GM12865 (cell line): Measurements from ENCODE around the gene GCLM.

Experiments
- DNase-seq: peaks from one replicate; pipeline ENCODE4 v3.0.0; 2010; ENCODE audit warnings: low read depth
- H3K4me3 ChIP-seq: 2 replicates; pipeline ENCODE4 v1.5.1; 2011; ENCODE audit warnings: mild to moderate bottlenecking, low read depth, low read length, control low read depth
- TF ChIP-seq, protein P1 (sequence below): IDR thresholded peaks from 2 replicates; pipeline ENCODE4 v1.5.1; 2011; ENCODE audit warnings: low read length, control low read depth, low read depth, inconsistent platforms; ENCODE audit not compliant: insufficient read depth; ENCODE audit errors: missing control alignments

Gene GCLM

DNA sequence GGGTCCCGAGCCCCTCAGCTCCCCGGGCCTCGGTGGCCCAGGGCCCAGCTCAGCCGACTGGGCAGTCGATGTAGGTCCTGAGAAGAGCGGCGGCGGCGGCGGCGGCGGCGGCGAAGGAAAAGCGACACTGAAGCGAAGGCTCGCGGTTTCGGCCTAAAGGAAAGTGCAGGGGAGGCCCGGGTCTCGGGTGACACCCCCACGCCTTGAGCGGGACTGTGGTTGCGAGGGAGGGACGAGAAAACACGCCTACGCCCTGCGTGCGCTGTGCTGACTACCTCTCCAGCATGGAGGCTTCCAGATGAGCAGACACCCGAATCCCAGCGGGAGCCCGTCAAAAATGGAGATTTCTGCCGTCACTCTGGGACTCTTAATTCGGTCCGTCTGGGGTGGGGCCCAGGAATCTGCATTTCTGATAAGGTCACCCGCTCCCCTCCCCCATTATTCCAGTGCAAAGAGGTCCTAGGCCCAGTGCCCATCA is 61.4 kb downstream of the GCLM start:
- TF ChIP-seq, protein P1, sequence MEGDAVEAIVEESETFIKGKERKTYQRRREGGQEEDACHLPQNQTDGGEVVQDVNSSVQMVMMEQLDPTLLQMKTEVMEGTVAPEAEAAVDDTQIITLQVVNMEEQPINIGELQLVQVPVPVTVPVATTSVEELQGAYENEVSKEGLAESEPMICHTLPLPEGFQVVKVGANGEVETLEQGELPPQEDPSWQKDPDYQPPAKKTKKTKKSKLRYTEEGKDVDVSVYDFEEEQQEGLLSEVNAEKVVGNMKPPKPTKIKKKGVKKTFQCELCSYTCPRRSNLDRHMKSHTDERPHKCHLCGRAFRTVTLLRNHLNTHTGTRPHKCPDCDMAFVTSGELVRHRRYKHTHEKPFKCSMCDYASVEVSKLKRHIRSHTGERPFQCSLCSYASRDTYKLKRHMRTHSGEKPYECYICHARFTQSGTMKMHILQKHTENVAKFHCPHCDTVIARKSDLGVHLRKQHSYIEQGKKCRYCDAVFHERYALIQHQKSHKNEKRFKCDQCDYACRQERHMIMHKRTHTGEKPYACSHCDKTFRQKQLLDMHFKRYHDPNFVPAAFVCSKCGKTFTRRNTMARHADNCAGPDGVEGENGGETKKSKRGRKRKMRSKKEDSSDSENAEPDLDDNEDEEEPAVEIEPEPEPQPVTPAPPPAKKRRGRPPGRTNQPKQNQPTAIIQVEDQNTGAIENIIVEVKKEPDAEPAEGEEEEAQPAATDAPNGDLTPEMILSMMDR: no peak
- peak; percentile 72 for DNase-seq
- peak overlapping the region; percentile 58 for H3K4me3 ChIP-seq

DNA sequence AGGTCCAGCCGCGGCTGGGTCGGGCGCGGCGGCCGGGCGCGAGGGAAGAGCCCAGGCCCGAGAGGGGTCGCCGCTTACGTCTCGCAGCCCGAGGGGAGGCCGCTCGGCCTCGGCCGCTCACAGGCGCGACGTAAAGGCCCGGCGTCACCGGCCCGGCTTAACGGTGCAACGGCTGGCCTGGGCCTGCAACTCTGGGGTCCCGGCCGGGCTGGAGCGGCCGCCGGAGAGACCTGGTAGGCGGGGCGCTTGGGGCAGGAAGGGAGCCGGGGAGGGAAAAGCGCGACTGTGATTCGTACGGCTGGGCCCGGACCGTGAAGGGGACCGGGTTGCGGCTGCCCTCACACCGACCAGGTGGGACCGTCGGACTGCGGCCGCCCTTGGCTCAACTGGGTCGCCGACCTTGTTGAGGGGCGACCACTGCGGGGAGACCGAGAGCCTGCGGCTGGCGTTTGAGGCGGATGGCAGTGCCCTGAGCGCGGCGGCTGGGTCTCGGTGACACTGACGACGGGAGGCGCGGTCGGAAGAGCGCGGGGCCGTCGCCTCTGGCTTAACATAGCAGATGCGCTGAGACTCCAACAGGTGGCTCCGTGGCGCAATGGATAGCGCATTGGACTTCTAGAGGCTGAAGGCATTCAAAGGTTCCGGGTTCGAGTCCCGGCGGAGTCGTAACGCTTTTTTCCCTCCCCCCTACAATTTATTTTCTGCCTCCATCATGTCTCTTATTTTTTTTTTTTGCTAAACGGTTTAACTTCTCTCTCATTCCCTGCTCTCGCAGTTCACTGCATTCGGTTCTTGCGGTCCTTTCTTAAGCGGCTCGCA is 62.0 kb downstream of the GCLM start:
- TF ChIP-seq, protein P1: peak; percentile 7
- DNase-seq: peak; percentile 95
- peak overlapping the region; percentile 58 for H3K4me3 ChIP-seq

DNA sequence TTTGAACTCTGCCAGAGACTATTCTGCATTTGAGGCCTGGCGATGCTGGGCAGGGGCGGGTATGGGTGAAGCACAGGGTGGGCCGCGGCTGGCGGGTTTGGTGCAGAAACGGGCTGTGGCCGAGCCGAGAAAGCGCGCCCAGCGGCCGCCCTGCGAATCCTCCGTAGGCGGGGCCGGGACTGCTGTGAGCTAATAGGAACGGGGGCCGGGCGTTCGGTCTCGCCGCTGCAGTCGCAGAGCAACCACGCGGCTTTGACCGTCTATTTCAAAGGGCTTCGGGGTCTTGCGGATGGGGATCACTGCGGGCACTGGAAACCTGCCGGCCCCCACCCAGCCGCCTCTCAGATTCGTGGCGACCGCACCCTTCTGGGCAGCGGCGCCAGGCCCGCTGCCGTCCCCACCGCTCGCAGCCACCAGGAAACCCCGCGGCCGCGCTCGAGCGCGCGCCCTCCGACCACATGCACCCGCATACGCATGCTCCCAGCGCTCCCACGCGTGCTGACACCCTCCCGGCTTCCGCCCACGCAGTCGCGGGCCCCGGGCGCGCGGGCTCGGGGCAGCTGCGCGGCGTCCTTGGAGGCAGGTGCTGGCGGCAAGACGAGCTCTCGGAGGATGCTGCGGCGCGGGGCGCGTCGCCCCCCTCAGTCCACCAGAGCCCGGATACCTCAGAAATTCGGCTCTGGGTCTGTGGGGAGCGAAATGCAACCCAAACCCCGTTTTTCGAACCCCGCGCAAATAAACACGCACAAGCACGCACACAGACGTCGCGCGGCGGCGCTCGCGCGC is 62.8 kb downstream of the GCLM start:
- DNase-seq: peak; percentile 89
- TF ChIP-seq, protein P1: peak; percentile 29
- peak overlapping the region; percentile 58 for H3K4me3 ChIP-seq

DNA sequence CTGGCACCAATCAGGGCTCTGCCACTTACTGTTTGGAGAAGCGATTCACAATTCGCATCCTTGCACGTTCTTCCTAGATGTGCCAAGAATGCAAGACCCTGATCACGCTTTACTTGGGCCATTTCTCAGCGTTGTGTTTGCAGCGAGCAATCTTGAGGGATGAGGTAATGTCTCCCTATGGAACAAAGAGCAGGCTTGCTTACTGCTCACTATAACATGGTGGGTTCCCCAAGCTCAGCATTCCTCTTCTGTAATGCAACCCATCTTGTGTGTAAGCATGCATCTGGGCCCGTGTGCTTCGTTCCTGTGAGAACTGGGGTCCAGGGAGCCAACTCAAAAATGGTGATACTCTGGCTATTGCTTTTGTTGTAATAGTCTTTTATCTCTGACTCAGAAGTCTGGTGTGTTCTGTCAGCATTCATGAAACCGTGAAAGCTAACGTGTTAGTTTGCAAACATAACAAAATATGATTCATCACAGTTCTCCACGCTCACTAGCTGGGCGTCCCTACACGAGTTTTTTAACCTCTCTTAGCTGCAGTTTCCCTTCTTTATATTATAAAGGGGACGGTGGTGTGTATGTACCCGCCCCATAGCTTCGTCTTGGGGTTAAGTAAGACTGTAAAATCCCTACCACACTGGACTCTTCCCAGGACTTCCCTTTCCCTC is 63.6 kb downstream of the GCLM start:
- DNase-seq: peak; percentile 32
- TF ChIP-seq, protein P1: no peak

DNA sequence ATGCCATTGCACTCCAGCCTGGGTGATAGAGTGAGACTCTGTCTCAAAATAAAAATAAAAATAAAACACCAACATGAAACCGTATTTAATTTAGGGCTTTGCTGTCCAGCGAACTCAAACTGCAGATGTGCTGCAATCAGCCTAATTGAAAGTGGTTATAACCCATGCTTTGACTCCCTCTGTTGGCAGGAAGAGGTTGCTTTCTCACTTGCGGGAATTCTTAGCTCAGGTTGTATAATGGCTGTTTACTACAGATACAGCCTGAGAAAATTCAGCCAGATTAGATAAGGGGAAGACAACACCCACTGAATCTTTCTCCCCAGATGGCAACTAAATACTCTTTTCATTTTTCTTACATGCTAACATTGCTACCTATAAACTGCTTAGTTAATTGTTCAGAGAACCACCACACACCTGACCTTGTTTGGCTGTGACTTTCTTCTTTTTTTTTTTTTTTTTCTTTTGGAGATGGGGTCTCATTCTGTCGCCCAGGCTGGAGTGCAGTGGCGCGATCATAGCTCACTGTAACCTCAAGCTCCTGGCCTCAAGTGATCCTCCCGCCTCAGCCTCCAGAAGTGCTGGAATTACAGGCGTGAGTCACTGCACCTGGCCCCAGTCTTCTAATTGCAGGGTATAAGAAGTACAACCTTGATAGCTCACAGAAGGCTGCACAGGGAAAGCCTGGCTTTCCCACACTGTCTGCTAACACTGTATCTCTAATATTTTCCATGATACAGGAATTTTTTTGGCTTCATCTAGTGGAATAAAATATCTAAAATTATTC is 64.8 kb downstream of the GCLM start:
- no peak overlapping the region for H3K4me3 ChIP-seq
- DNase-seq: peak; percentile 74
- TF ChIP-seq, protein P1: peak; percentile 67

More for the DNA sequence above, 63.6 kb downstream of the GCLM start:
- peak overlapping the region; percentile 58 for H3K4me3 ChIP-seq

DNA sequence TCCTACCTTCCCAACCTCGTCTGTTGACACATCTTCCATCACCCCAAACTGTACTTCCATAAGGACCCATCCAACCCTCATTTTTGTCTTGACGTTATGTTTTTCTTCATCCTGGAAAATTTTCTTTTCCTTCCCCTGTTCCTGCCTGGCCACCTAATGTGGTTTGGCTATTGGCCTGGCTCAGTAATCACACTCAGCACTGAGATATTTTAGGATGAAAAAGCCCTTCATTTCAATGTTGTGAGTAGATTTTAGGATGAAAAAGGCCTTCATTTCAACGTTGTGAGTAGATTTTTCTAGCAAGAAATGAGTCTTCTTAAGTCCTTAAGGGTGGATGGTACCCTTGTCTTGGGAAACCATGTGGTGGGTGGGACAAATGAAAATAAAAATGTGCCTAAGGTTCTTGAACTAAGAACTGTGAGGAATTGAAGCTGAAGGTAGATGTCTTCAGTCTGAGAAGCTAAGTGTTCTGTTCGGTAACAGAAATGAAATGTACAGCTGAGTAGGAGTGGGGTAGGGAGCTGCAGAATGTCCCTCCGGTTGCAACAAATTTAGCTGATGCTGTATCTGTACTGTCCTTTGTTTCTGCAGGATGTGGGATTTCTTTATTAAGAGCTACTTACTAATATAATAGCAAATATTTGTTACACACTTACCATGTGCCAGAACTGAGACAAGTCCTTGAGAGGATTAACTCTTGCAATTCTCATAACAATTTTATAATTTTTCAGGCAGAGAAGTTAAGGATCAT is 66.3 kb downstream of the GCLM start:
- no peak for DNase-seq
- TF ChIP-seq, protein P1: no peak
- no peak overlapping the region for H3K4me3 ChIP-seq
